Stimulated activated CD8-positive, alpha-beta memory T cell treated with anti-CD3 and anti-CD28 coated beads, Interleukin-4, amount 100 ng/mL, for 48 hours (primary cell): ENCODE data around the gene MRTFB.
"Not testable (repeated sequence)": the region's sequence is repeated elsewhere in the genome, so short reads cannot be mapped to it uniquely, and the experiment has no call there.

Source experiments
- DNase-seq: peaks from one replicate; pipeline ENCODE4 v3.0.0-alpha.2; 2020

MRTFB gene

GRCh38 chr16:14070877-14071575, at the start of gene MRTFB:
TSS of gene MRTFB (plus strand) at chr16:14071319. CDS start at chr16:14140607, 69,288 bp downstream.
- DNase-seq = peak; percentile 86

GRCh38 chr16:14023526-14023925, 47.6 kb upstream of the MRTFB start:
- DNase-seq = not testable (repeated sequence)

GRCh38 chr16:14024283-14024682, 46.8 kb upstream of the MRTFB start:
- DNase-seq = no peak

- no peak for DNase-seq
Measured at GRCh38 chr16:14026572-14027285, 44.4 kb upstream of the MRTFB start.

GRCh38 chr16:14028202-14028601, 42.9 kb upstream of the MRTFB start:
- DNase-seq = no peak

GRCh38 chr16:14029658-14030057, 41.5 kb upstream of the MRTFB start:
- no peak for DNase-seq

- no peak for DNase-seq
Measured at GRCh38 chr16:14035092-14035491, 36.0 kb upstream of the MRTFB start.

GRCh38 chr16:14036889-14037288, 34.2 kb upstream of the MRTFB start:
- no peak for DNase-seq

GRCh38 chr16:14037960-14038359, 33.2 kb upstream of the MRTFB start:
- no peak for DNase-seq

GRCh38 chr16:14041164-14041563, 30.0 kb upstream of the MRTFB start:
- no peak for DNase-seq

- no peak for DNase-seq
Measured at GRCh38 chr16:14042706-14043105, 28.4 kb upstream of the MRTFB start.

- DNase-seq = no peak
Measured at GRCh38 chr16:14043278-14043677, 27.8 kb upstream of the MRTFB start.

GRCh38 chr16:14043793-14044192, 27.3 kb upstream of the MRTFB start:
- no peak for DNase-seq

GRCh38 chr16:14047121-14047859, 23.8 kb upstream of the MRTFB start:
- not testable (repeated sequence) for DNase-seq

GRCh38 chr16:14050291-14051027, 20.7 kb upstream of the MRTFB start:
- DNase-seq = no peak

- DNase-seq = no peak
Measured at GRCh38 chr16:14051103-14051729, 19.9 kb upstream of the MRTFB start.

GRCh38 chr16:14056970-14057369, 14.1 kb upstream of the MRTFB start:
- no peak for DNase-seq

GRCh38 chr16:14057878-14058382, 13.2 kb upstream of the MRTFB start:
- no peak for DNase-seq

GRCh38 chr16:14061732-14062259, 9.3 kb upstream of the MRTFB start:
- DNase-seq = no peak

- DNase-seq = no peak
Measured at GRCh38 chr16:14062261-14062660, 8.9 kb upstream of the MRTFB start.

GRCh38 chr16:14063618-14064581, 7.2 kb upstream of the MRTFB start:
- no peak for DNase-seq
